Natural killer cell (primary cell): ENCODE results near the gene ALPL. TPM values are rescaled to one million over a fixed set of nuclear protein-coding genes. Genes with fewer than 3 reads are reported as not detected.

ENCODE experiments used
- ATAC-seq, 3 donors: fragments of 150-1000 bp in 2 of 3; fragments of 200-7000 bp in 1 of 3; cut with Tn5 transposase; 1 replicate in 1 of 3; 2 replicates in 2 of 3; pipeline ENCODE4 v1.10.0; 2021; ENCODE audit warnings: mild to moderate bottlenecking in 2 of 3, moderate library complexity in 2 of 3
- DNase-seq, 2 donors: peaks; one replicate each; pipeline versions ENCODE4 v3.0.0 to v3.0.0-alpha.2; 2013 to 2021; ENCODE audit warnings: mixed read lengths in 1 of 2
- H3K27ac ChIP-seq: one replicate; pipeline ENCODE4 v1.5.1; 2013; ENCODE audit warnings: mild to moderate bottlenecking, low read length
- H3K27me3 ChIP-seq: one replicate; pipeline ENCODE4 v1.6.1; 2013; ENCODE audit warnings: low read length; ENCODE audit not compliant: control insufficient read depth, insufficient read depth
- H3K36me3 ChIP-seq: one replicate; pipeline ENCODE4 v1.6.1; 2013; ENCODE audit warnings: low read length; ENCODE audit not compliant: control insufficient read depth, insufficient read depth
- H3K4me1 ChIP-seq: one replicate; pipeline ENCODE4 v1.6.1; 2013; ENCODE audit warnings: low read length; ENCODE audit not compliant: control insufficient read depth, insufficient read depth
- H3K4me3 ChIP-seq: one replicate; pipeline ENCODE4 v1.5.1; 2013; ENCODE audit warnings: low read length
- H3K9me3 ChIP-seq: one replicate; pipeline ENCODE4 v1.6.1; 2013; ENCODE audit warnings: low read length; ENCODE audit not compliant: control insufficient read depth, insufficient read depth
- H3K27ac Mint-ChIP-seq, 2 donors: one replicate each; pipeline ENCODE4 v1.8.0; 2022; ENCODE audit warnings: mild to moderate bottlenecking in 2 of 2, mixed read lengths in 2 of 2, moderate library complexity in 1 of 2
- H3K27me3 Mint-ChIP-seq, 2 donors: one replicate each; pipeline ENCODE4 v1.8.0; 2022; ENCODE audit warnings: low read depth in 2 of 2, mixed read lengths in 2 of 2
- H3K36me3 Mint-ChIP-seq: one replicate; pipeline ENCODE4 v1.8.0; 2022; ENCODE audit warnings: mixed read lengths
- H3K4me1 Mint-ChIP-seq, 2 donors: one replicate each; pipeline ENCODE4 v1.8.0; 2022; ENCODE audit warnings: mixed read lengths in 2 of 2
- H3K4me3 Mint-ChIP-seq: one replicate; pipeline ENCODE4 v1.8.0; 2022; ENCODE audit warnings: mild to moderate bottlenecking, moderate library complexity, mixed read lengths
- H3K9me3 Mint-ChIP-seq, 2 donors: one replicate each; pipeline ENCODE4 v1.8.0; 2022; ENCODE audit warnings: mixed read lengths in 2 of 2
- WGBS: methylation state at CpG from one replicate; pipeline ENCODE4 v1.1.7; 2013; ENCODE audit warnings: missing lambda C conversion rate; ENCODE audit not compliant: insufficient coverage; 5-methylcytosine and 5-hydroxymethylcytosine counted together
- intact Hi-C: fragments of 100-400 bp; cut with micrococcal nuclease; formaldehyde crosslinking; loops from one replicate; pipeline ENCODE4 v1.14.2; 2022
- total RNA-seq, 4 donors: library from RNA; stranded (reverse); fragments of 120-200 nt in 1 of 4; gene quantifications; one replicate each; pipeline versions ENCODE4 v1.2.3 to v1.2.4, GENCODE V29; 2013 to 2022
- TF ChIP-seq, protein P1 (sequence below): fragments of 200-600 bp; IDR thresholded peaks from one replicate; pipeline ENCODE4 v1.8.0; 2022; ENCODE audit warnings: antibody characterized with exemption

The ALPL gene
- total RNA-seq, 3 donors from 2014 or later (not counting 1 experiment from before 2014, with no cell fraction given): 2.4 TPM; not detected in 2

DNA sequence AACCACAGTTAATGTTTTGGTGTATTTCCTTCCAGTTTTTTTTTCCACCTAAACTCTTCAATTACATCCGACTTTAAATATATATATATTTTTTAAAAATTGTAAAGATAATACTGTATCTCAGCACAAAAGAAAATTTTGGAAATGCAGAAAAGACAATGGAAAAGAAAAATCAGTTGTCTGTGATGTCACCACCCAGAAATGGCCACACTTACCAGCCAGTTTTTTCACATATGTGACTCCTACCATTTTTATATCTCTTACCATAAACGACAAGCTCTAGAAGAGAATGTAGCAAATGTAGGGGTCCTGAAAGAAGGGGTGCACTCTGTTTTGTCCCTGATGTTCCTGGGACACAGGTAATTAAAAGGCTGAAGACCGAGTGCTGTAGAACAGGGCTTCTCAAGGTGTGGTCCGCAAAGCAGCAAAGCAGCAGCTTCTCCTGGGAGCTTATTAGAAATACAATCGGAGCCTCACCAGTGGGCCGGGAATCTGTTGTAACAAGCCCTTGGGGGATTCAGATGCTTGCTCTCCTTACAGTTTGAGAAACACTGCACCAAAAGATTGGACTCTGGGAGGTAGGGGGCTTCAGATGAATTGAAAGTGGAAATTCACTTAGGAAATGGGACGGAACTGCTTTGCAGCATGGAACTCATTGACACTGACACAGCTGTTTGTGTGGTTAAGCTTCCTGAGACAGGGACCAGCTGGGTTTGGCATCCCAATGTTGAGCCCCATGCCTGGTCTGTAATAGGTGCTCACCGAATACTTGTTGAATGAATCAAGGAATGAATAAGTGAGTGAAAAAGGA, 44.1 kb downstream of the ALPL start:
- Histone ChIP-seq H3K27me3 (no peaks in the 10 kb centered on the region), H3K27ac (no peak overlapping the region), H3K36me3 (no peaks in the 10 kb centered on the region), H3K4me1 (no peaks in the 10 kb centered on the region), H3K9me3 (no peaks in the 10 kb centered on the region), H3K4me3 (no peak overlapping the region)
- Mint-ChIP-seq H3K27me3 (peaks cover 6 to 11% of the 10 kb centered on the region in 2 donors), H3K27ac (no peak overlapping the region), H3K4me3 (no peak overlapping the region), H3K9me3 (no peaks in the 10 kb centered on the region), H3K36me3 (no peaks in the 10 kb centered on the region), H3K4me1 (peaks cover 0 to 7% of the 10 kb centered on the region in 2 donors)
- TF ChIP-seq, protein P1, sequence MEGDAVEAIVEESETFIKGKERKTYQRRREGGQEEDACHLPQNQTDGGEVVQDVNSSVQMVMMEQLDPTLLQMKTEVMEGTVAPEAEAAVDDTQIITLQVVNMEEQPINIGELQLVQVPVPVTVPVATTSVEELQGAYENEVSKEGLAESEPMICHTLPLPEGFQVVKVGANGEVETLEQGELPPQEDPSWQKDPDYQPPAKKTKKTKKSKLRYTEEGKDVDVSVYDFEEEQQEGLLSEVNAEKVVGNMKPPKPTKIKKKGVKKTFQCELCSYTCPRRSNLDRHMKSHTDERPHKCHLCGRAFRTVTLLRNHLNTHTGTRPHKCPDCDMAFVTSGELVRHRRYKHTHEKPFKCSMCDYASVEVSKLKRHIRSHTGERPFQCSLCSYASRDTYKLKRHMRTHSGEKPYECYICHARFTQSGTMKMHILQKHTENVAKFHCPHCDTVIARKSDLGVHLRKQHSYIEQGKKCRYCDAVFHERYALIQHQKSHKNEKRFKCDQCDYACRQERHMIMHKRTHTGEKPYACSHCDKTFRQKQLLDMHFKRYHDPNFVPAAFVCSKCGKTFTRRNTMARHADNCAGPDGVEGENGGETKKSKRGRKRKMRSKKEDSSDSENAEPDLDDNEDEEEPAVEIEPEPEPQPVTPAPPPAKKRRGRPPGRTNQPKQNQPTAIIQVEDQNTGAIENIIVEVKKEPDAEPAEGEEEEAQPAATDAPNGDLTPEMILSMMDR: no peak
- intact Hi-C loops: no loop called here
- DNase-seq (no peak), ATAC-seq (no peak)
- 44% methylated on average over 7 of the region's 8 CpGs for WGBS

DNA sequence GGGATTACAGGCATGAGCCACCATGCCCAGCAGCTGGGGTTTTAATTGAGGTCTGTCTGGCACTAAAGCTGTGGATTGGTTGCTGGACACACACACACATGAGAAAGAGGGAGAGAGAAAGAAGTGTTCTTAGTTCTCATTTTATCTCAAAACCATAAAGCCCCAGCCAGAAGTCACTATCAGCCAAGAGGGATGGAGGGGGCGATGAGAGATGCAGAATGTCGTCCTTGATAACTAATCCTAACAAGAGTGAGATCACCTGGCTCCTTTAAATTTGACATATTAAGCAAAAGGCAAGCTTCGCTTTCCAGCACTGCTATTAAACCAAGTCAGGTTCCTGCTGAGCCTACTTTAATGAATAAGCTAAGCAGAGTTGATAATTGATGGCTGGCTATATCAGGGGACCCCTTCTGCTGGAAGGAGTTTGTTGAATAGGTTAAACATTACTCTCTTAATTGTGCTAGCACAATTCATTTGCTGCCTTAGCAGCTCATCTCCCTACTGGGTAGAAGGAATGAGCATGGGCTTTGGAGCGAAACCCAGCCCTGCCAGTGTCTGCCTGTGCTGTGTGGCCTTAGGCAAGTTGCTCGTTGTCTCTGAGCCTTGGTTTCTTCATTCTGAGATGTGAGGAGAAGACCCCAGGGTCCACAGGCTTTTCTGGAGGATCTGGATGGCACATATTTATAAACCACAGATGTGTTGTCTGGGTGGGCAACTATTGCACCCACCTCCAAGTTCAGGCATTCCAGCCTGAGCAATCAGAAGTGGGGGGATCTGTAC, 50.8 kb downstream of the ALPL start:
- intact Hi-C loops: no loop called here
- H3K27me3 ChIP-seq: no peaks in the 10 kb centered on the region
- no peaks in the 10 kb centered on the region for H3K36me3 ChIP-seq
- H3K4me1 ChIP-seq: no peaks in the 10 kb centered on the region
- WGBS: 80% methylated on average over 5 of the region's 5 CpGs
- H3K9me3 Mint-ChIP-seq: no peaks in the 10 kb centered on the region
- H3K4me3 ChIP-seq: no peak overlapping the region
- peaks cover 0 to 6% of the 10 kb centered on the region in 2 donors for H3K27me3 Mint-ChIP-seq
- TF ChIP-seq, protein P1: no peak
- no peak for ATAC-seq
- DNase-seq: no peak
- no peaks in the 10 kb centered on the region for H3K4me1 Mint-ChIP-seq
- H3K36me3 Mint-ChIP-seq: no peaks in the 10 kb centered on the region
- no peak overlapping the region for H3K27ac Mint-ChIP-seq
- H3K27ac ChIP-seq: no peak overlapping the region
- H3K9me3 ChIP-seq: no peaks in the 10 kb centered on the region
- no peak overlapping the region for H3K4me3 Mint-ChIP-seq

DNA sequence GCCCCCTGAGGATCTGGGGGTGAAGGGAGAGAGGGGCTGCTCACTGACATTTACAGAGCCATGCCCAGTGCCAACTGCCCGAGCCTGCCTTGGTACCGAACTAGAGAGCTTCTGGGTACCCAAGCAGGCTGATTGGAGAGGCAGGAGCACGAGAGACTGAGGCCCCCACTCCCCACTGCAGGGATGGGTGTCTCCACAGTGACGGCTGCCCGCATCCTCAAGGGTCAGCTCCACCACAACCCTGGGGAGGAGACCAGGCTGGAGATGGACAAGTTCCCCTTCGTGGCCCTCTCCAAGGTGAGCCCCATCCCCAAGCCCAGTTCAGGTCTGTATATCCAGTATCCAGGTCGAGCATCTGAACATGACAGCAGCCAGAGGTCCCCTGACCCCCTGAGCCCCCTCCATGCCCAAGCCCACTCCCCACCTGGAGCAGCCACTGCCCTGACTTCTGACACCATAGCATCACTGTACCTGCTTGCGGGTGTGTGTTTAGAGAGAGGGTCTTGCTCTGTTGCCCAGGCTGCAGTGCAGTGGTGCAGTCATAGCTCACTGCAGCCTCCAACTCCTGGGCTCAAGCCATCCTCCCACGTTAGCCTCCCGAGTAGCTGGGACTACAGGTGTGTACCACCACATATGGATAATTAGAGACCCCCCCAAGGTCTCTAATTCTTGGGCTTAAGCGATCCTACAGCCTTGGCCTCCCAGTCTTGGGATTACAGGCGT, 51.9 kb downstream of the ALPL start:
- Mint-ChIP-seq H3K4me1 (no peaks in the 10 kb centered on the region), H3K9me3 (no peaks in the 10 kb centered on the region), H3K36me3 (no peaks in the 10 kb centered on the region)

More for the DNA sequence above, 51.9 kb downstream of the ALPL start:
- no peak for DNase-seq
- no peak overlapping the region for H3K27ac ChIP-seq
- TF ChIP-seq, protein P1: no peak
- 90% methylated on average over 12 of the region's 12 CpGs for WGBS
- H3K4me3 ChIP-seq: no peak overlapping the region
- ATAC-seq: no peak
- no peaks in the 10 kb centered on the region for H3K36me3 ChIP-seq
- intact Hi-C loops: no loop called here
- H3K27ac Mint-ChIP-seq: no peak overlapping the region
- no peaks in the 10 kb centered on the region for H3K4me1 ChIP-seq
- H3K9me3 ChIP-seq: no peaks in the 10 kb centered on the region
- H3K4me3 Mint-ChIP-seq: no peak overlapping the region
- peaks cover 0 to 5% of the 10 kb centered on the region in 2 donors for H3K27me3 Mint-ChIP-seq
- no peaks in the 10 kb centered on the region for H3K27me3 ChIP-seq
